SK-N-SH (cell line): Measurements from ENCODE around the gene PYGB.

Experiments
- EP300 ChIP-seq, 2 experiments: IDR thresholded peaks; 2 replicates each; pipeline versions ENCODE4 v1.4.0 to v1.6.1; 2012; ENCODE audit warnings: borderline replicate concordance in 1 of 2, low read depth in 1 of 2, low read length in 1 of 2
- FOSL2 ChIP-seq: IDR thresholded peaks from 2 replicates; pipeline ENCODE4 v1.4.0; 2012; ENCODE audit warnings: low read depth, mild to moderate bottlenecking, moderate library complexity, borderline replicate concordance
- RAD21 ChIP-seq: IDR thresholded peaks from 2 replicates; pipeline ENCODE4 v1.6.1; 2012; ENCODE audit warnings: mild to moderate bottlenecking, low read length
- SMC3 ChIP-seq: IDR thresholded peaks from 2 replicates; pipeline ENCODE4 v1.6.1; 2012; ENCODE audit warnings: low read depth, low read length, improper control_type of control experiment
- TCF12 ChIP-seq: IDR thresholded peaks from 2 replicates; pipeline ENCODE4 v1.4.0; 2012
- TF ChIP-seq, protein P1 (sequence below): IDR thresholded peaks from 2 replicates; pipeline ENCODE4 v1.6.1; 2012; ENCODE audit warnings: mild to moderate bottlenecking, low read depth, low read length, moderate library complexity
- TF ChIP-seq, protein P2 (sequence below): fragments of 200-600 bp; sonication (generic); IDR thresholded peaks from 2 replicates; pipeline ENCODE4 v1.6.1; 2017; ENCODE audit warnings: antibody characterized with exemption, mild to moderate bottlenecking, moderate library complexity

DNA sequence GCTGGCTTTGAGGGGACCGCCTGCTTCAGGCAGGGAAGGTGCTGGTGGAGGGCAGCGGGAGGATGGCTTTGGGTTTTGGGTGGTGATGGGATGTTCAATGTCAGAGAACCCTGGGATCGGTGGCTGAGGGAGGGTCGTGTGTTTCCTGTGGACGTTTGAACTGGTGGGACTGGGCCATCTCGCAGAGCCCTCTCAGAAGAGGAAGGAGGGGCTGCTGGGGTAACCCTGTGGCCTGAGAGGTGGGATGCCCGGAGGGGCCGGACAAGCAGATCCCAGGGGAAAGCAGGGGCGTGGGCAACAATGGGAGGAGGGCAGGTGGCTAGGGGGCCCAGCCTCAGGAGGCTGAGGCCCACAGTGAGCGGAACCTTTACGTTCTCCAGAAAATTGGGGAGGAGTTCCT, 34.9 kb downstream of the PYGB start:
- TF ChIP-seq EP300 (IDR thresholded peaks at IDR 0.05; ENCODE audit: borderline replicate concordance in 1 of 2, low read depth in 1 of 2, low read length in 1 of 2) (no peak), SMC3 (no peak), FOSL2 (no peak), RAD21 (no peak), TCF12 (no peak)
- TF ChIP-seq, protein P1, sequence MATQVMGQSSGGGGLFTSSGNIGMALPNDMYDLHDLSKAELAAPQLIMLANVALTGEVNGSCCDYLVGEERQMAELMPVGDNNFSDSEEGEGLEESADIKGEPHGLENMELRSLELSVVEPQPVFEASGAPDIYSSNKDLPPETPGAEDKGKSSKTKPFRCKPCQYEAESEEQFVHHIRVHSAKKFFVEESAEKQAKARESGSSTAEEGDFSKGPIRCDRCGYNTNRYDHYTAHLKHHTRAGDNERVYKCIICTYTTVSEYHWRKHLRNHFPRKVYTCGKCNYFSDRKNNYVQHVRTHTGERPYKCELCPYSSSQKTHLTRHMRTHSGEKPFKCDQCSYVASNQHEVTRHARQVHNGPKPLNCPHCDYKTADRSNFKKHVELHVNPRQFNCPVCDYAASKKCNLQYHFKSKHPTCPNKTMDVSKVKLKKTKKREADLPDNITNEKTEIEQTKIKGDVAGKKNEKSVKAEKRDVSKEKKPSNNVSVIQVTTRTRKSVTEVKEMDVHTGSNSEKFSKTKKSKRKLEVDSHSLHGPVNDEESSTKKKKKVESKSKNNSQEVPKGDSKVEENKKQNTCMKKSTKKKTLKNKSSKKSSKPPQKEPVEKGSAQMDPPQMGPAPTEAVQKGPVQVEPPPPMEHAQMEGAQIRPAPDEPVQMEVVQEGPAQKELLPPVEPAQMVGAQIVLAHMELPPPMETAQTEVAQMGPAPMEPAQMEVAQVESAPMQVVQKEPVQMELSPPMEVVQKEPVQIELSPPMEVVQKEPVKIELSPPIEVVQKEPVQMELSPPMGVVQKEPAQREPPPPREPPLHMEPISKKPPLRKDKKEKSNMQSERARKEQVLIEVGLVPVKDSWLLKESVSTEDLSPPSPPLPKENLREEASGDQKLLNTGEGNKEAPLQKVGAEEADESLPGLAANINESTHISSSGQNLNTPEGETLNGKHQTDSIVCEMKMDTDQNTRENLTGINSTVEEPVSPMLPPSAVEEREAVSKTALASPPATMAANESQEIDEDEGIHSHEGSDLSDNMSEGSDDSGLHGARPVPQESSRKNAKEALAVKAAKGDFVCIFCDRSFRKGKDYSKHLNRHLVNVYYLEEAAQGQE: no peak
- TF ChIP-seq, protein P2, sequence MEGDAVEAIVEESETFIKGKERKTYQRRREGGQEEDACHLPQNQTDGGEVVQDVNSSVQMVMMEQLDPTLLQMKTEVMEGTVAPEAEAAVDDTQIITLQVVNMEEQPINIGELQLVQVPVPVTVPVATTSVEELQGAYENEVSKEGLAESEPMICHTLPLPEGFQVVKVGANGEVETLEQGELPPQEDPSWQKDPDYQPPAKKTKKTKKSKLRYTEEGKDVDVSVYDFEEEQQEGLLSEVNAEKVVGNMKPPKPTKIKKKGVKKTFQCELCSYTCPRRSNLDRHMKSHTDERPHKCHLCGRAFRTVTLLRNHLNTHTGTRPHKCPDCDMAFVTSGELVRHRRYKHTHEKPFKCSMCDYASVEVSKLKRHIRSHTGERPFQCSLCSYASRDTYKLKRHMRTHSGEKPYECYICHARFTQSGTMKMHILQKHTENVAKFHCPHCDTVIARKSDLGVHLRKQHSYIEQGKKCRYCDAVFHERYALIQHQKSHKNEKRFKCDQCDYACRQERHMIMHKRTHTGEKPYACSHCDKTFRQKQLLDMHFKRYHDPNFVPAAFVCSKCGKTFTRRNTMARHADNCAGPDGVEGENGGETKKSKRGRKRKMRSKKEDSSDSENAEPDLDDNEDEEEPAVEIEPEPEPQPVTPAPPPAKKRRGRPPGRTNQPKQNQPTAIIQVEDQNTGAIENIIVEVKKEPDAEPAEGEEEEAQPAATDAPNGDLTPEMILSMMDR: no peak
